DMS 273 (cell line): ENCODE results near the gene ANKS1B.
"Not testable (repeated sequence)": the region's sequence is repeated elsewhere in the genome, so short reads cannot be mapped to it uniquely, and the experiment has no call there.

Experiments
- DNase-seq: peaks from one replicate; lab custom pipeline; 2025; ENCODE audit not compliant: unreplicated experiment; lab: John Stamatoyannopoulos, UW

Gene ANKS1B

GRCh38 chr12:98799822-98800221, 1184.9 kb downstream of the ANKS1B start:
- DNase-seq = no peak

DNA sequence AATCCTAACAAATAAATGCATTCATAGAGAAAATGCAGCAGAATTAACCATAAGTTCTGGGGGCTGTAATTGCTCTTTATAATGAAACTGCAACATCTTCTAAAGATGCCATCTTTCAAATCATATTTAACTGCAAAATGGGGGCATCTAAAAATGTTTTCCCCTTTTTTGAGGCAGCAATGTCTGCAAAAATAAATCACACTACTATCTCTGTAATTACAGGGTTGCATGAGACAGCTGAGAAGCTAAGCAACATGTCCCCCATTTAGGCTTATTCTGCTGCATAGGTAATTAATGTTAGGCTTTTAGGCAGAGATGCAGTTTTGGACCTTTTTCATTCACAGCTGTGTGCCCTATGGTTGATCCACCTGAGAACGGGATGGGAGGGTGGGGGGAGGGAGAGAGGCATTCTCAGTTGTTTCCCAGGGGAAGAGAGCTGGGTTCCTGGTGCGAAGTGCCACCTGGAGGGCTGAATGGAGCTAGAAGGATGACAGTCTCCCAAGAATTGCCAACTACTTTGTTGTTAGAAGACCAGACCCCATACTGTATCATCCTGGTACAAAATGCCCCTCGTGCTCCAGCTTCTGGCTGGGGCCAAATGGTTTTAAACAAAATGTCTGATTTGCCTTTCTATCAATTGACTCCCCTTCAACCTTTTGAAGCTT, 1185.5 kb downstream of the ANKS1B start:
- no peak for DNase-seq

DNA sequence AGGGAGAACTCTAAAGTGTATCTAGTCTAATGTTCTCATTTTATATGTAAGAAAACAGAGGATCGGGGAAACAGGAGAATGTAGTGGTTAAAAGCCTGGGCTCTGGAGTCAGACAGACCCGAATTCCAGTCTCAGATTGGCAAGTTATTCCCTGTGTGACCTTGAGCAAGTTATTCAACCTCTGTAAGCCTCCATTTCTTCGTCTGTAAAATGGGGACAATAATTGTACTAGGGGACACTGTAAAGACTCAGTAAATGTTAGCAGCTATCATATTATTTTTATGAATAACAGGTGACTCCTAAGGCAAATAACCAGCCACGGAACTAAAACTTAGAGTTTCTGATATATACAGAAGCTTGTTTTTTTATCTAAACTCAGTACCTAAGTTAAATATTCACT, 1187.5 kb downstream of the ANKS1B start:
- no peak for DNase-seq

DNA sequence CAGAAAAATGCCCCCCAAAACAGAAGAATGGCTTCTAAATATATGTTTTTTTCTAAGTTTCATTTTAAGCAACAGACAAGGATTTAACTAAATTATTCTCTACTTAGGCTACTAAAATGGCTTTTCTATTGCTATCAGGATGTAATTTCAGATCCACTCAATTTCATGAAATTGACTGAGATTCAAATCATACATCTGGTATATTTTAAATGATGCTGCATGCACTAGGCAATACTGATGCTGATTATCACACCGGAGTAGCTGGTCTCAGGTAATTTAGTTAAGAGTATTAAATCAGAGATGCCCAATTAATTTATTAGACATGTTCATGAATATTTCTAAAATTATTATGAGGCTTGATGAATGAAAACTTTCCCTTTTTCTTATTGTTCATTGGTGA, 1188.0 kb downstream of the ANKS1B start:
- DNase-seq = no peak

DNA sequence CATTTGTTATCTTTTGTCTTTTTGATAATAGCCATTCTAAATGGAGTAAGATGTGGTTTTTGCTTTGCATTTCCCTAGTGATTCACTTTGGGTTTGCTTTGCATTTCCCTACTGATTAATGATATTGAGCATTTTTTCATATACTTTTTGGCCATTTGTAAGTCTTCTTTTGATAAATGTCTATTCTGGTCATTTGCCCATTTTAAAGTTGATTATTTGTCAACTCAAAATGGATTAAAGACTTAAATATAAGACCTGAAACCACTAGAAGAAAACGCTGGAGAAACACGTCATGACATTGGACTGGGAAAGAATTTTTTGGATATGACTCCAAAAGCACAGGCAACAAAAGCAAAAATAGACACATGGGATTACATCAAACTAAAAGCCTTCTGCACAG, 1191.6 kb downstream of the ANKS1B start:
- DNase-seq = no peak

DNA sequence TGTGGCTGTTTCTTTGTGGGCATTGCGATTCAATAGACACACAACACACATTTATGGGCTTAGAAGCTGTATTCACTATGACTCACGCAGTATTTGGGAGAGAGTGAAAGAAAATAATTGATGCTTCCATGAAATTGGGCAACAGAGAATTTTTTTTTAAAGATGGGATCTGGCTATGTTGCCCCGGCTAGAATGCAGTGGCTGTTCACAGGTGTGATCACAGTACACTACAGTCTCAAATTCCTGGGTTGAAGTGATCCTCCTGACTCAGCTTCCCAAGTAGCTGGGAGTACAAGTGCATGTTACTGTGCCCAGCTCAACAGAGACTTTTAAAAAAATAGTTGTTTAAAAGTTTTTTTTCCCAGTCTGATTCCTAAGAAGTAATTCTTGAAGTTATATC, 1193.3 kb downstream of the ANKS1B start:
- DNase-seq = no peak

DNA sequence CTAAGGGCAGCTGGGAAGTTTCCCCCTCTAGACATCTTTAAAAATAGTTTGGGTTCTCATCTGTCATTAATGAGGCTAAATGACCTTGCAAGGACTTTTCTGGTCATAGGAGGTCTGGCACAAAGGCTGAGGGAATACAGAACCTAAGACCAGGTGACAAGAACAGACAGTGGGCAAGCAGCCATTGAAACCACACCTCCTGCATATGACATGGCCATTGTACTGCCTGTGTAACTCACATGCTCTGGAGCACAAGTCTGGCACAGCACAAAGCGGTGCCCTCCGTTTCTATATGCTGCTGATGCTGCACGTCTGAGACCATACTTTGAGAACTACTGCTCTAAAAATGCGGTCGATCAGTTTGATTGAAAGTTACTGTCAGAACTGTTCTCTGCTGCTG, 1196.3 kb downstream of the ANKS1B start:
- no peak for DNase-seq

GRCh38 chr12:98786653-98787052, 1198.1 kb downstream of the ANKS1B start:
- DNase-seq = no peak

DNA sequence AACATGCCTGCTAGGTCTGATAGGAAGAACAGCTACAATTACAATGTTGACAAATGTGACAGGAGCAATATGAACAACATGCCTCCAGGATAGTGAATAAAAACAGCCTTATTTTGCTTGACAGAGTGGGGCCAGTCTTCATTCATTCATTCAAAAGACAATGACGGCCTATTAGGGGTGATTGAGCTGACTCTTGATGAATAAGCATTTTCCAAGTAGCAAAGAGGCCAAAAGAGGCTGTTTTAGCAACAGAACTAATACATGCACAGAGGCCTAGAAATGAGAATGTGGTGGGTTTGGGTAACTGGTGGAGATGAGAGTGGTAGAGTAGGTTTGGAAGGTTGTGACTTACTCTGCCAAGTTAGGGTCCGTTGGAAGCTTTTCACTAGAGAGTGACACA, 1201.3 kb downstream of the ANKS1B start:
- no peak for DNase-seq

DNA sequence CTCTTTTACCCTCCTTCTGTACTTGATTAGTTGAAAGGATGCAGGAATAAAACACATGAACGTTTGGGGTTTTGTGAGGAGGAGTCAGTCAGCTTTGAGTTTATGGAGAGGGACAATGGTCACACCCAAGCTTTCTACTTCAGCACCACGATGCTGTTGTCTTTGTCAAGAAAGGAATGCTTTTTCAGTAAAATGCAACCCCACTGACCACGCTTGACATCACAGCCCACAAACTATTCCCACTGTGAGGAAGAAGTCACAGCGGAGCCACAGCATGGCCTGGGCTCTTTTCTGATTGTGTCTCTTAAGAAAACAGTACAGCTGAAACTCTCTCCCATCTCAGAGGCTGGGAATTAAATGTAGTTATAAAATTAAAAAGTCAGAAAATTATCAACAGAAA, 1204.5 kb downstream of the ANKS1B start:
- no peak for DNase-seq

GRCh38 chr12:98772818-98773217, 1211.9 kb downstream of the ANKS1B start:
- no peak for DNase-seq

DNA sequence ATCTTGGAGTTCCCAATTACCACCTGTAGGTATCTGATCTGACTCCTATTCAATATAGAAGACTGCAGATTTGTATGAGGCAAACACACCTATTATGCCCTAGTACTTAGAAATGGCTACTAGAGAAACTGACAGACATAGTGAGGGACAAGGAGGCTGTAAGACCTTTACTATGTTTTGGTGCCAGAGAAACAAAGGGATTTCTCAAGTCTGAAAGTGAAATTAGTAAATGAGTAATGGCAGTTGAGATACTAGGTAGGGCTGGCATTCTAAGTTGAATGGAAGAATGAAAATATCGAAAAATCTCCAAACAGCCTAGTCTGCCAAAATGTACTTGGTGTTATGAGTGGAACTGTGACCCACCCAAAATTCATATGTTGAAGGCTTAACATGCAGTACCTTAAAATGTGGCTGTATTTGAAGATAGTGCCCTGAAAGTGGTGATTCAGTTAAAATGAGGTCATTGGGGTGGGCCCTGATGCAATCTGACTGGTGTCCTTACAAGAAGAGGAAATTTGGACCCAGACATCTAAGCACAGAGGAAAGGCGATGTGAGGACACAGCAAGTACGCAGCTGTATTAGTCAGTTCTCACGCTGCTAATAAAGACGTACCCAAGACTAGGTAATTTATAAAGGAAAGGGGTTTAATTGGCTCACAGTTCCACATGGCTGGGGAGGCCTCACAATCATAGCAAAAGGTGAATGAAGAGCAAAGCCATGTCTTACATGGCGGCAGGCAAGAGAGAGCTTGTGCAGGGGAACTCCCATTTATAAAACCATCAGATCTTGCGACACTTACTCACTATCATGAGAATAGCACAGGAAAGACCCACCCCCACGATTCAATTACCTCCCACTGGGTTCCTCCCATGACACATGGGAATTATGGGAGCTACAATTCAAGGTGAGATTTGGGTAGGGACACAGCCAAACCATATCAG, 1212.7 kb downstream of the ANKS1B start:
- no peak for DNase-seq

DNA sequence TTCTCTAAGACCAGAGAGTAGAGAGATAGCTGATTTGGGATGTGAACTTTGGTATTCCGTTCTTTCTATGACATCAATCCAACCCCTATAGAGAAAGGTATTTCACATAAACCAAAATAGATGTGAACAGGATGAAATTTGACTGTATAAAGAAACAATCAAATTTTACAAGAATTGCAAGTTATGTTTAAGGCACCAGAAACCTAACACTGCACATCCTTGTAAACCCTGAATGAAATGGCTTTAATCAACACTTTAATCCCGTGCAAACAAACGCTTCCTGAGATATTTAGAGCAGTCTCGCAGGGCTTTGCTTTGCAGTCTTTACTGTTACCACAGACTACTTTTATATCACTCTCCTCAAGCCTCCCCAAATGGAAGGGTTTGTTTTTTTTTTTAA, 1214.5 kb downstream of the ANKS1B start:
- DNase-seq = no peak

DNA sequence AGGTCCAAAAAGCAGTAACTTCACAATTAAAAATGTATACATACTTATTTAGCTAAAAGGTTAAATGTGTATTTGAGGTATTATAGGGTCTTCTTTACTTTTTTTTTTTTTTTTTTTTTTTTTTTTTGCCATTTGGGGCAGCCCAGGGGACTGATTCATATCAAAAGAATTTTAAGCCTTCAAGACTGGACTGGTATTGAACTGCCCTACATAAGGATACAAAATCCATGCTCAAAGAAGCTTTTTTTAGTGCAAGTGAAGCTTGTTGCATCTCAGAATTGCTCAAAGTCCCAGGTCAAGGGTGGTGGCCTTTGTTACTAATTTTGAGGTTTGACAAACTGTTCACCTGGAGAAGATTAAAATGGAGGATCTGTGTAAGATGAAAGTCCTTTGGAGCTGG, 1215.7 kb downstream of the ANKS1B start:
- no peak for DNase-seq

- DNase-seq = no peak
Observed at GRCh38 chr12:98767248-98767647, 1217.5 kb downstream of the ANKS1B start.

- no peak for DNase-seq
Observed at GRCh38 chr12:98763656-98764055, 1221.1 kb downstream of the ANKS1B start.

GRCh38 chr12:98758331-98758730, 1226.4 kb downstream of the ANKS1B start:
- DNase-seq = no peak

- DNase-seq = no peak
Observed at GRCh38 chr12:98757455-98757854, 1227.3 kb downstream of the ANKS1B start.

- DNase-seq = not testable (repeated sequence)
Observed at GRCh38 chr12:98755855-98756254, 1228.9 kb downstream of the ANKS1B start.

DNA sequence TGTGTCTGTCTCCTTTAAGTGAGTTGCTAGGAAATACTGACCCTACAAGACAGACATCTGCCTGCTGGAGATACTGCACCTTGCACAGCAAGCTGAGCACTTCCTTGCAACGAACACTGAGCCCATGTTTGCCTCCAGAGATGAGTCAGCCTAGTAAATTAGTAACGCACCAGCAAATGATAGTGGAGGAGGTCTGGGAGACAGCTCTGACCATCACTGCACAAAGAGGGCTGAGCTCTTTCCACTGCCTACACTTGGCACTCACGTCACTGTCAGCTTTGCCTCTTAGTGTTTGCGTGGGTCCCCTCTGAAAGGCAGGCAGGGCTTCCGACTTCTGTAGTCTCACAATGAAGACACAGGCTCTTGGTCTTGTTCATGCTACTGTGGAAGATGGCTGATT, 1230.6 kb downstream of the ANKS1B start:
- no peak for DNase-seq

DNA sequence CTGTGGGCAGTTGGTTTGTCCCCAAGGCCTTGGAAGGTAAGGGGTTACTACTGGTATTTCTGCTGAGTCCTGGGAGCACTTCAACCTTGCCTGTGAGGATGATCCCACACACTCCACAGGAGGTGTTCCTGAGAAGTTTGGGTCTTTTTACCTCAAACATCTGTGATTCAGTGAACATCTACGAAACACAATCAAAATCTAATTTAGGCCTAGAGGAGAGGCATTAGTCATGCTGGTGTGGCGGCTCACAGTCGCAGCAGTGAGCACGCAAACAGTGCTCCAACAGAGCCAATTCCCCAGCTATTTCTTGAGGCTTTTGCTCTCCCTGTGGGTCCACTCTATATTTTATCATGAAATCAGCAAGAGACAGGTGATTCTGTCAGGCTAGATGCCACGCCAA, 1232.0 kb downstream of the ANKS1B start:
- DNase-seq = no peak

DNA sequence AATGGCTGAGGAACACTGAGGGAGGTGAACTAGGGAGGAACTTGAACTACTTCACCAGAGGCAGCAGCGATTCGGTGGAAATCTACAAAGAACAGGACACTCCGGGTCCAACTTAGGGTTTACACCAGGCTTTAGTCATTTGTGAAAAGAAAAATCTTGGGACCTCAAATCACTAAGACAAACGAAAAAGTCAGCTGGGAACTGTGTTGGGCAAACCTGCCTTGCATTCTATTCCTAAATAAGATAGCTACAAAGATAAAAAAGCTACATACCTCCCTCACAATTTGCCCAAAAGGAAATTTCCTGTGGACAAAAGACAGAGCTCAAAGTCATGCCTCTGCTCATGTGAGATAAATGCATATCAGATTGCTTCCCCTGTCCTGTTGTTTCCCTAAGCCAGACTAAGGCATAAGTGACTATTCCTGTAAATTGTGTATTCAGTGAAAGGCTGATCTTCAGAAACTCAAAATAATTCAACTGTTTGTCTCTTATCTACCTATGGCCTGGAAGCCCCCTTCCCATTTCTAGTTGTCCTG, 1233.1 kb downstream of the ANKS1B start:
- no peak for DNase-seq
